NCI-H2081 (cell line): ENCODE results near the gene FGGY.
"Not testable (repeated sequence)": the region's sequence is repeated elsewhere in the genome, so short reads cannot be mapped to it uniquely, and the experiment has no call there.

Experiments used
- DNase-seq, 2 experiments: peaks; one replicate each; lab custom pipeline; 2025; lab: John Stamatoyannopoulos, UW

FGGY gene

GRCh38 chr1:59643526-59643925, 346.6 kb downstream of the FGGY start:
- DNase-seq, result no peak

- no peak for DNase-seq
Measured at GRCh38 chr1:59645893-59646292, 349.0 kb downstream of the FGGY start.

GRCh38 chr1:59653142-59653958, 356.5 kb downstream of the FGGY start:
- not testable (repeated sequence) for DNase-seq

- no peak for DNase-seq
Measured at GRCh38 chr1:59653968-59654367, 357.1 kb downstream of the FGGY start.

- DNase-seq, result no peak
Measured at GRCh38 chr1:59657873-59658465, 361.1 kb downstream of the FGGY start.

DNA sequence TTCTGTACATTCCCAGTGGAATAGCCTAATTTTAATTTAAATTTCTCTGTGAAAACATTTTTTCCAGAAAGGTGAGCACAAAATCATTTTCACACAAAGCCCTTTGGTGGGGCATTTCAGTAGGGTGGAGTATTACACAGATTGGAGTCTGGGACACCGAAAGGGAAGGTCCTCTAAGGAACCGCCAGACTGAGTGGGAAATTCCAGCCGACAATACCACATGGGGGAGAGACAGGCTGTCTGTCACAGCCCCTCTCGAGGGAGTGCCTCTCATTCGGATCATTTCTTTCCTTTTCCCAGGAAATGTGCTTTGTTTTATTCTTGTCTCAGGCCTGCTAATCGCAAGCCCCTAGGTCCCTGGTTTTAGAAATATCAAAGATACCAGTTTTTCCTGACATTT, 367.3 kb downstream of the FGGY start:
- DNase-seq, result no peak

DNA sequence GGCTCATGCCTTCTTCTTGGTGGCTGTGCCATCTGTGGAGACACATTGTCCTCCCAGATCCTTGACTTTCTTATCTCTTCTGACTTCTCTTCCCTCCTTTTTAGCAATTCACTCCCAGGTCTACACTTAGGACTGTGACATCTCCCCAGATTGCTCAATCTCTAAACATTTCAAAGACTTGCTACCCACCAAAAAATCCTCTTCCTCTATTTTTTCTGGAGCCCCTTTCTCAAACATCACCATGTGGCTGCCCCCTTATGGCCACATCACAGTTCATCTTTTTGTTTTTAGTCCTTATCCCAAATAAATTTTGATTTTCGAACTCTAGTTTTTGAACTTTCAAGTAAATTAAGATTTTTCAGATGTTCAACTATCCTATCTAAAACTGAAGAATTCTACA, 369.2 kb downstream of the FGGY start:
- DNase-seq, result no peak

DNA sequence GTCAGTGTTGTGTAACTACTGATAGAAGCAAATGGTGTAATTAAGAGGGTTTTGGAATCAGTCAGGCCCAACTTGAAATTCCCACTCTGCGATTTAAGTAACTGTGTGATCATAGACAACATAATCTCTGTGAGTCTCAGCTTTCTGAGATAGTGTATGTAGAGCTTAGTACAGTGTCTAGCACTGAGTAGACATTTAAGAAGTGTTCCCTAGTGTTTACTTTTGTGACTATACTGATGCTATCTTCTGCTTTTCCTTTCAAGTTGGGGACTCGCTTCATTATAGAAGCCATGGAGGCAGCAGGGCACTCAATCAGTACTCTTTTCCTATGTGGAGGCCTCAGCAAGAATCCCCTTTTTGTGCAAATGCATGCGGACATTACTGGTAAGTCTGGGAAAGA, 370.1 kb downstream of the FGGY start:
- no peak for DNase-seq

DNA sequence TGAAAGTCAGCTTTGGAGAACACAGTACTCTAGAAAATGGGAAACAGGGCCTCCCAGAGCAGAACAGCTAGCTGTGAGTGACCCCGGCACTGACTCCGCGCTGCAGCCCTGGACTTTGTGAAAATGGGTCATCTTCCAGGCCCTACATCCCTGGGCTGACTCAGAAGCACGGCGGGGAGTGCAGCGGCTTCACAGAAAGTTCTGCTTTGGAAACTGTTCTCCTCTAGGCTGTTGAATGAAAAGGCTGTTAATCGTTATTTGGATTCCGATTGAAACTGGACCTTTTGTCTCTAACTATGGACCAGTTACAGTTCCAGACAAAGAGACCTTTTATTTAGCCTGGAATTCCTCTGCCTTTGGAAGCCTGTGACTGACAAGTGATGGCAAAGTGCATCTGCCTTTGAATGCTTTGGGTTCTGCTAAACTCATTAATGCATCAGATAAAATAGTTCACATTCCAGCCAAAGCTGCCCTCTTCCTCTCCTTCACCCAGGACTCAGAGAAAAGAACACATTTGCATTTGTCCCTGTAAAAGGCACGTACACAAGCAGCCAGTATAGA, 372.9 kb downstream of the FGGY start:
- DNase-seq, result no peak

DNA sequence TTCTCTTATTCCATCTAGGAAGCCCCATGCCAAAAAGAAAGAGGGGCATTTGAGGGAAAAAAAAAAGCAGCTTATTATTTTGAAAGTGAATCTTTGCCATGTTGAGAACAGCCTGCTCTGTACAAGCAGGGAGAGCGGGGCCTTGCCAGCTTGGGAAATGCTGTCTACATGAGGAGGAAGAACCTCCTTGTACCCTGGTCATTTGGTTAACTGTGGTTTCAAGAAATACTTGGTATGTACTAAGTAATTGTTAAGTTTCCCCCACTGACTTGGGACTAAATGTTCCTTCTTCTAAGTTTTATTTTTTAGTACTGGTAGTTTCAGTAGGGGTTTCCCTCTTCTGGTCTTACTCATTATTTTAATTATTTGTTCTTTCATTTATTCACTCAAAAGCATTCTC, 373.8 kb downstream of the FGGY start:
- DNase-seq, result no peak

- no peak for DNase-seq
Measured at GRCh38 chr1:59671066-59671952, 374.4 kb downstream of the FGGY start.

GRCh38 chr1:59671953-59672305, 375.0 kb downstream of the FGGY start:
- no peak for DNase-seq

- no peak for DNase-seq
Measured at GRCh38 chr1:59672851-59673572, 376.1 kb downstream of the FGGY start.

DNA sequence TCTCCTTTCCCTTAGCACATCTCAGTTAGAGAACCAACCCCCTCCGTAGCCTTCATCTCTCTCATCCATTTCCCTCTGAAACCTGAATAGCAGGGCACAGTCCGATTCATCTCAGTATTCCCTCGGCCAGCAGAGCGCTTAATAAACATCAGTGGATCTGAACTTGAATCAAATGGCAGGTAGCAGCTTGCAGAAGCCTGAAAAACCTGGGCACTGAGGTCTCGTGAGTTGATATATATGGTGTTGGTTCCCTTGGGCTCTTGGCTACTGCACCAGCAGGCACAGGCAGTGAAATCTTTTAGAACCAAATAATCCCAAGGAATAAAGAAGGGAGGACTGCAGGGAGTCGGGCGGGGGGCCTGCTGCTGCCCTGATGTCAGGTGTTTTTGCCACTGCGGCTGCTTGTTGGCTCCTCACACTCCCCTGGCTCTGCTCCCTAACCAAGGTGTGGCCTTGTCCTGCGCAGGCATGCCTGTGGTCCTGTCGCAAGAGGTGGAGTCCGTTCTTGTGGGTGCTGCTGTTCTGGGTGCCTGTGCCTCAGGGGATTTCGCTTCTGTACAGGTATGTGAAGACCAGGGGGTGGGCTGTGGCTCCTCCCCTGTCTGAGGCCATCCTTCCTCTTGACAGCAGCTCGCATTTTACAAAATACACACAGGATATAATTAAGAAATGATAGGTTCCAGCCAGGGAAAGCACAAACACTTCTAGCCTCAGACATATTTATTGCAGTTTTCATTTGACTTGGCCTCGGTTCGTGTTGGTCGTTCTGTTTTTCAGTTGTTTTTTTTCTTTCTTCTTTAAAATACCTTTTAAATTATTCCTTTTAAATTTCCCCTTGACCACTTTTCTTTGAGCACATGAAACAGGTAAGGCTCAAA, 376.9 kb downstream of the FGGY start:
- peak in 1 of 2 experiments; percentile 30 for DNase-seq

GRCh38 chr1:59674595-59674994, 377.7 kb downstream of the FGGY start:
- peak in 1 of 2 experiments; percentile 39 for DNase-seq

- DNase-seq, result no peak
Measured at GRCh38 chr1:59675936-59676335, 379.0 kb downstream of the FGGY start.

DNA sequence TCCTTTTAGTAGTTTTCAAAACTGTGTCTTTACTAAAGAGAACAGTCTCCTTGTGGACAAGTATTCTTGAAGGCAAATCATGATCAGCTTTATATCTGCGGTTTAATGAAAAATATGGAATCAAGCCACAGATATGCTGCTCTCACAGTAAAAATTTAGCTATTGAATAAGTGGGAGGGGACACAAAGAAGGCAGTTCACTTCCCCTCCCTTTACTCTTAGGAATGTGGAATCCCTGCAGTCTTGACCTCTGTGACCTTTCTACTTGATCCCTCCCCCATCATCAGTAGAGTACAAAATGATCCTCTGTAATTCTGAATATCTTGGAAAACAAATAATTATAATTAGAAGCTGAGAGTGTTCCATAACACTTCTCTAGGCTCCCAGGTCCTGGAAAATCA, 381.1 kb downstream of the FGGY start:
- no peak for DNase-seq

DNA sequence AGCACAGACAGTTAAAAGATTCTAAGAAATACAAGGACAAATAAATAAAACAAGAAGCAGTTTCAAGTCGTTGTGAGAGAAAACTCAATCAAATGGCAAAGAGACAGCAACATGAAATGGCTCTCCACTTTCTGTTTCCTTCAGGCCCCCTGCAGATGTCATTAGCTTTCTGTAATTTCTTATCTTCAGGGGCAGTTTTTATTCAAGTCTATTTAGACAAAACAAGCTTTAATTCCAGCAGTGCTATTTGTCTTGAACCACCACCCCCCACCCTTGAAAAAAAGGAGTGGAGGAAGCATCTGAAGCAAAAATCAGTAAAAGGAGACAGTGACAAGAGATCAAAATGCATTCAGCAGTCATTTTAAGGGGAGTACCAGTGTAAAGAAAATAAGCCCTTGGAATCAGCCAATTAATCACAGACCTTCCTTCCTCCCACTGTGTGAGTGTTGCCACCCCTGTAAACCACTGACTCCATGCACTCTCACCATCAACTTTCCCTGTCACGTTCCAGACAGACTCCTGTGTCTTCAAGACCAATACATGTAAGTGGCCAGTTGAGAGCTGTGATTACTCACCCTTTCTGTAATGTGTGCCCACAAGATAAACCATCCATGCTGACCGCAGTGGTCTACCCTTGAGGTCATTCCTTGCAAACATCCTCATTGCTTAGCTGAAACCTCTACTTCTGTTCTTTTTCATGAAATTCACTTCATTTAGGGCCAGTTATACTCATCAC, 381.8 kb downstream of the FGGY start:
- DNase-seq, result no peak

DNA sequence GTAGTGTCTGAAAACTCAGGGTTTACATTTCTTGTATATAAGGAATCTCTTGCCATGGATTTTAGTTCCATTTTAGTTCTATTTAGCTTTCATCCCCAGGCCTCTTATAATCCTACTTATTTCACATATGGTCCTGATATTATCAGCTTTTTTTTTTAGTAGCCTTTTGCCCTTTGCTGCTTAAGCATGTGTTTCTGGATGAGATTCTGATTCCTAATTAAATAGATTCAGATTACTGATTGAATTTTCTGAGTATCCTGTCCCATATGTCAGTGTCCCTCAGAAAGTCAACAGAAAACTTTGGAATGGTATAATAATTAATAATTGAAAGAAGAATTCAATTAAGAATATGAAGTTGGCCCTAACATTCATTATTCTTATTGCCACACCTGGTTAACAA, 383.1 kb downstream of the FGGY start:
- DNase-seq, result no peak
